ENCODE results near the gene TSPAN4.

Gene TSPAN4

GRCh38 chr11:798093-798713 is 44.4 kb upstream of the TSPAN4 start, which contains the start of gene SLC25A22:
Gene SLC25A22, minus strand, starts transcription at chr11:798281. Its CDS starts 3,275 bp downstream, at chr11:795006.
- Histone ChIP-seq H3K4me1 (ENCODE audit: control insufficient read depth in 1 of 2, insufficient read depth in 2 of 2, low read length in 2 of 2) (peaks cover 19 to 32% of the 10 kb centered on the region in 2 donors), H3K4me3 (ENCODE audit: low read depth in 1 of 2, low read length in 2 of 2) (peak within 1 kb of the TSS; percentile 77 to 84), H3K9me3 (ENCODE audit: control insufficient read depth in 1 of 2, low read length in 2 of 2) (no peaks in the 10 kb centered on the region), H3K36me3 (ENCODE audit: control insufficient read depth in 1 of 2, insufficient read depth in 2 of 2, low read length in 2 of 2) (peaks cover 8 to 24% of the 10 kb centered on the region in 2 donors), H3K27ac (ENCODE audit: low read depth, low read length) (peak within 1 kb of the TSS; percentile 79), H3K27me3 (ENCODE audit: control insufficient read depth in 1 of 2, insufficient read depth in 2 of 2, low read length in 2 of 2) (no peaks in the 10 kb centered on the region), H3K9ac (ENCODE audit: low read depth in 1 of 2, low read length in 2 of 2) (peak within 1 kb of the TSS; percentile 63 to 93)

GRCh38 chr11:799641-800316 is 42.9 kb upstream of the TSPAN4 start:
- Histone ChIP-seq H3K36me3 (ENCODE audit: control insufficient read depth in 1 of 2, insufficient read depth in 2 of 2, low read length in 2 of 2) (peaks cover 8 to 22% of the 10 kb centered on the region in 2 donors), H3K4me1 (ENCODE audit: control insufficient read depth in 1 of 2, insufficient read depth in 2 of 2, low read length in 2 of 2) (peaks cover 29 to 40% of the 10 kb centered on the region in 2 donors), H3K9me3 (ENCODE audit: control insufficient read depth in 1 of 2, low read length in 2 of 2) (no peaks in the 10 kb centered on the region), H3K27me3 (ENCODE audit: control insufficient read depth in 1 of 2, insufficient read depth in 2 of 2, low read length in 2 of 2) (no peaks in the 10 kb centered on the region), H3K4me3 (ENCODE audit: low read depth in 1 of 2, low read length in 2 of 2) (no peak overlapping the region), H3K27ac (ENCODE audit: low read depth, low read length) (no peak overlapping the region), H3K9ac (ENCODE audit: low read depth in 1 of 2, low read length in 2 of 2) (no peak overlapping the region)

GRCh38 chr11:800473-800872 is 42.2 kb upstream of the TSPAN4 start:
- Histone ChIP-seq H3K4me1 (ENCODE audit: control insufficient read depth in 1 of 2, insufficient read depth in 2 of 2, low read length in 2 of 2) (peaks cover 23 to 35% of the 10 kb centered on the region in 2 donors), H3K9ac (ENCODE audit: low read depth in 1 of 2, low read length in 2 of 2) (no peak overlapping the region), H3K27me3 (ENCODE audit: control insufficient read depth in 1 of 2, insufficient read depth in 2 of 2, low read length in 2 of 2) (no peaks in the 10 kb centered on the region), H3K9me3 (ENCODE audit: control insufficient read depth in 1 of 2, low read length in 2 of 2) (no peaks in the 10 kb centered on the region), H3K4me3 (ENCODE audit: low read depth in 1 of 2, low read length in 2 of 2) (no peak overlapping the region), H3K27ac (ENCODE audit: low read depth, low read length) (no peak overlapping the region), H3K36me3 (ENCODE audit: control insufficient read depth in 1 of 2, insufficient read depth in 2 of 2, low read length in 2 of 2) (peaks cover 8 to 22% of the 10 kb centered on the region in 2 donors)

- H3K9ac ChIP-seq (ENCODE audit: low read depth in 1 of 2, low read length in 2 of 2): no peak overlapping the region
- H3K4me1 ChIP-seq (ENCODE audit: control insufficient read depth in 1 of 2, insufficient read depth in 2 of 2, low read length in 2 of 2): peaks cover 22 to 31% of the 10 kb centered on the region in 2 donors
- no peaks in the 10 kb centered on the region for H3K27me3 ChIP-seq (ENCODE audit: control insufficient read depth in 1 of 2, insufficient read depth in 2 of 2, low read length in 2 of 2)
- H3K4me3 ChIP-seq (ENCODE audit: low read depth in 1 of 2, low read length in 2 of 2): no peak overlapping the region
- H3K9me3 ChIP-seq (ENCODE audit: control insufficient read depth in 1 of 2, low read length in 2 of 2): no peaks in the 10 kb centered on the region
- H3K27ac ChIP-seq (ENCODE audit: low read depth, low read length): no peak overlapping the region
- H3K36me3 ChIP-seq (ENCODE audit: control insufficient read depth in 1 of 2, insufficient read depth in 2 of 2, low read length in 2 of 2): peaks cover 8 to 22% of the 10 kb centered on the region in 2 donors
Measured at GRCh38 chr11:801097-801780, 41.4 kb upstream of the TSPAN4 start.

- H3K36me3 ChIP-seq (ENCODE audit: control insufficient read depth in 1 of 2, insufficient read depth in 2 of 2, low read length in 2 of 2): peaks cover 8 to 22% of the 10 kb centered on the region in 2 donors
- H3K4me3 ChIP-seq (ENCODE audit: low read depth in 1 of 2, low read length in 2 of 2): no peak overlapping the region
- H3K27me3 ChIP-seq (ENCODE audit: control insufficient read depth in 1 of 2, insufficient read depth in 2 of 2, low read length in 2 of 2): no peaks in the 10 kb centered on the region
- no peaks in the 10 kb centered on the region for H3K9me3 ChIP-seq (ENCODE audit: control insufficient read depth in 1 of 2, low read length in 2 of 2)
- H3K27ac ChIP-seq (ENCODE audit: low read depth, low read length): no peak overlapping the region
- H3K9ac ChIP-seq (ENCODE audit: low read depth in 1 of 2, low read length in 2 of 2): no peak overlapping the region
- H3K4me1 ChIP-seq (ENCODE audit: control insufficient read depth in 1 of 2, insufficient read depth in 2 of 2, low read length in 2 of 2): peaks cover 14 to 22% of the 10 kb centered on the region in 2 donors
Measured at GRCh38 chr11:802018-802617, 40.5 kb upstream of the TSPAN4 start.

- Histone ChIP-seq H3K4me3 (ENCODE audit: low read depth in 1 of 2, low read length in 2 of 2) (no peak overlapping the region), H3K4me1 (ENCODE audit: control insufficient read depth in 1 of 2, insufficient read depth in 2 of 2, low read length in 2 of 2) (peaks cover 13 to 21% of the 10 kb centered on the region in 2 donors), H3K27me3 (ENCODE audit: control insufficient read depth in 1 of 2, insufficient read depth in 2 of 2, low read length in 2 of 2) (no peaks in the 10 kb centered on the region), H3K36me3 (ENCODE audit: control insufficient read depth in 1 of 2, insufficient read depth in 2 of 2, low read length in 2 of 2) (peaks cover 8 to 22% of the 10 kb centered on the region in 2 donors), H3K9me3 (ENCODE audit: control insufficient read depth in 1 of 2, low read length in 2 of 2) (no peaks in the 10 kb centered on the region), H3K27ac (ENCODE audit: low read depth, low read length) (no peak overlapping the region), H3K9ac (ENCODE audit: low read depth in 1 of 2, low read length in 2 of 2) (no peak overlapping the region)
Measured at GRCh38 chr11:802693-803466, 39.8 kb upstream of the TSPAN4 start.

- Histone ChIP-seq H3K4me1 (ENCODE audit: control insufficient read depth in 1 of 2, insufficient read depth in 2 of 2, low read length in 2 of 2) (peaks cover 14 to 22% of the 10 kb centered on the region in 2 donors), H3K9ac (ENCODE audit: low read depth in 1 of 2, low read length in 2 of 2) (no peak overlapping the region), H3K27me3 (ENCODE audit: control insufficient read depth in 1 of 2, insufficient read depth in 2 of 2, low read length in 2 of 2) (no peaks in the 10 kb centered on the region), H3K9me3 (ENCODE audit: control insufficient read depth in 1 of 2, low read length in 2 of 2) (no peaks in the 10 kb centered on the region), H3K27ac (ENCODE audit: low read depth, low read length) (no peak overlapping the region), H3K36me3 (ENCODE audit: control insufficient read depth in 1 of 2, insufficient read depth in 2 of 2, low read length in 2 of 2) (peaks cover 8 to 22% of the 10 kb centered on the region in 2 donors), H3K4me3 (ENCODE audit: low read depth in 1 of 2, low read length in 2 of 2) (no peak overlapping the region)
Measured at GRCh38 chr11:803467-803742, 39.2 kb upstream of the TSPAN4 start.

GRCh38 chr11:803770-804598 is 38.7 kb upstream of the TSPAN4 start:
- Histone ChIP-seq H3K4me1 (ENCODE audit: control insufficient read depth in 1 of 2, insufficient read depth in 2 of 2, low read length in 2 of 2) (peaks cover 17 to 27% of the 10 kb centered on the region in 2 donors), H3K4me3 (ENCODE audit: low read depth in 1 of 2, low read length in 2 of 2) (peak overlapping the region; percentile 64 to 80), H3K9ac (ENCODE audit: low read depth in 1 of 2, low read length in 2 of 2) (peak overlapping the region; percentile 29 to 70), H3K27me3 (ENCODE audit: control insufficient read depth in 1 of 2, insufficient read depth in 2 of 2, low read length in 2 of 2) (no peaks in the 10 kb centered on the region), H3K27ac (ENCODE audit: low read depth, low read length) (no peak overlapping the region), H3K9me3 (ENCODE audit: control insufficient read depth in 1 of 2, low read length in 2 of 2) (no peaks in the 10 kb centered on the region), H3K36me3 (ENCODE audit: control insufficient read depth in 1 of 2, insufficient read depth in 2 of 2, low read length in 2 of 2) (peaks cover 8 to 21% of the 10 kb centered on the region in 2 donors)

DNA sequence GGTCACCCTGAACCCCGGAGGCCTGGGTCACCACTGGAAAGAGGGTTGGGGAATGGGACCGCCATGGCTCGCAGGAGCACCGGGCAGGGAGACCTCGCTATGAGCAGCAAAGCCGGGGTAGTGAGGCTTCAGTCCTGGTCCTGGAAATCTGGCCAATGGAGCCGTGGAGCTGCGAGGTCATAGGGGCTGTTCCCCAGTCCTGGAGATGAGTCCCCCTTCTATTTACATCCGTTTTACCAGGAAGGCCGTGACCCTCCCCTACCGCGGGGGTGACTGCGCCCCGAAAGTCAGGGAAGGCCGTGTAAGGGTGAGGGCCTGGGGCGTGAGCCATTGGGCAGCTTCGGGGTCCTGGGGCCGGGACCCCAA is 38.1 kb upstream of the TSPAN4 start:
- Histone ChIP-seq H3K27me3 (ENCODE audit: control insufficient read depth in 1 of 2, insufficient read depth in 2 of 2, low read length in 2 of 2) (no peaks in the 10 kb centered on the region), H3K27ac (ENCODE audit: low read depth, low read length) (no peak overlapping the region), H3K4me3 (ENCODE audit: low read depth in 1 of 2, low read length in 2 of 2) (peak overlapping the region; percentile 64 to 80), H3K9ac (ENCODE audit: low read depth in 1 of 2, low read length in 2 of 2) (peak overlapping the region; percentile 29 to 70), H3K36me3 (ENCODE audit: control insufficient read depth in 1 of 2, insufficient read depth in 2 of 2, low read length in 2 of 2) (peaks cover 8 to 15% of the 10 kb centered on the region in 2 donors), H3K4me1 (ENCODE audit: control insufficient read depth in 1 of 2, insufficient read depth in 2 of 2, low read length in 2 of 2) (peaks cover 17 to 28% of the 10 kb centered on the region in 2 donors), H3K9me3 (ENCODE audit: control insufficient read depth in 1 of 2, low read length in 2 of 2) (no peaks in the 10 kb centered on the region)
